MCF 10A (cell line): ENCODE data around the gene PAMR1. TPM values are rescaled to one million over a fixed set of nuclear protein-coding genes. Genes with fewer than 3 reads are reported as not detected.

ENCODE experiments used
- BruUV-seq: library from RNA; stranded (reverse); fragments of 400-500 nt; replicated peaks from 2 replicates; lab custom pipeline; 2021; lab: Mats Ljungman, UMichigan
- CTCF ChIA-PET: fragments of 300-600 bp; sonication (Branson Sonifier 250); formaldehyde crosslinking; extraction: SDS; loops from one replicate; lab custom pipeline; 2021; ENCODE audit warnings: antibody characterized with exemption, inconsistent platforms; lab: Yijun Ruan, JAX
- POLR2A ChIA-PET: fragments of 300-600, 350-650 bp; sonication (Branson Sonifier 250); formaldehyde crosslinking; extraction: SDS; loops from one replicate; lab custom pipeline; 2020; ENCODE audit warnings: antibody characterized with exemption, inconsistent platforms; lab: Yijun Ruan, JAX
- DNase-seq: peaks from one replicate; pipeline ENCODE4 v3.0.0-alpha.2; 2018; ENCODE audit not compliant: unreplicated experiment
- H3K27ac Mint-ChIP-seq: one replicate; pipeline ENCODE4 v1.8.0; 2022; ENCODE audit warnings: mild to moderate bottlenecking, low read depth, mixed read lengths; ENCODE audit not compliant: unreplicated experiment
- H3K27me3 Mint-ChIP-seq: one replicate; pipeline ENCODE4 v1.8.0; 2022; ENCODE audit warnings: mixed read lengths; ENCODE audit not compliant: insufficient read depth, unreplicated experiment
- H3K36me3 Mint-ChIP-seq: one replicate; pipeline ENCODE4 v1.8.0; 2022; ENCODE audit warnings: mild to moderate bottlenecking, moderate library complexity, mixed read lengths; ENCODE audit not compliant: insufficient read depth, unreplicated experiment
- H3K4me1 Mint-ChIP-seq: one replicate; pipeline ENCODE4 v1.8.0; 2022; ENCODE audit warnings: mixed read lengths; ENCODE audit not compliant: insufficient read depth, unreplicated experiment
- H3K4me3 Mint-ChIP-seq: one replicate; pipeline ENCODE4 v1.8.0; 2022; ENCODE audit warnings: mild to moderate bottlenecking, moderate library complexity, mixed read lengths; ENCODE audit not compliant: unreplicated experiment
- H3K9me3 Mint-ChIP-seq: one replicate; pipeline ENCODE4 v1.8.0; 2022; ENCODE audit warnings: mixed read lengths; ENCODE audit not compliant: unreplicated experiment
- CTCF ChIP-seq: fragments of 200-600 bp; IDR thresholded peaks from one replicate; pipeline ENCODE4 v1.8.0; 2022; ENCODE audit warnings: antibody characterized with exemption, mild to moderate bottlenecking; ENCODE audit not compliant: unreplicated experiment
- intact Hi-C: fragments of 100-400 bp; cut with micrococcal nuclease; formaldehyde crosslinking; loops from 2 replicates; pipeline ENCODE4 v1.14.1; 2022
- total RNA-seq: library from RNA; stranded (reverse); gene quantifications from 2 replicates; pipeline ENCODE4 v1.2.3, GENCODE V29; 2022

PAMR1 gene
- total RNA-seq, 1 experiment from 2014 or later = 0.51 TPM

- BruUV-seq = no TSS peak
- no peaks in the 10 kb centered on the region for H3K27me3 Mint-ChIP-seq
- intact Hi-C loops = loop anchor here (5.0 kb wide), 2 partner anchors 803 to 1023 kb away; no protein-coding TSS in a partner anchor
Observed at GRCh38 chr11:35389897-35390465, 135.4 kb downstream of the PAMR1 start.

GRCh38 chr11:35389112-35389511 is 136.3 kb downstream of the PAMR1 start:
- POLR2A ChIA-PET = interaction anchor here (1.3 to 2.2 kb wide), 2 partner anchors 14 to 128 kb away, joined by 4 to 10 read pairs; no protein-coding TSS in a partner anchor

More at GRCh38 chr11:35389897-35390465, 135.4 kb downstream of the PAMR1 start:
- Mint-ChIP-seq H3K4me1 (peaks cover 15% of the 10 kb centered on the region), H3K27ac (no peak overlapping the region), H3K4me3 (no peak overlapping the region), H3K36me3 (no peaks in the 10 kb centered on the region), H3K9me3 (no peaks in the 10 kb centered on the region)
- ChIA-PET CTCF (interaction anchor here (0.5 to 8.3 kb wide), 10 partner anchors 26 to 465 kb away, joined by 3 to 98 read pairs (median 4); no protein-coding TSS in a partner anchor), POLR2A (interaction anchor here (0.6 to 2.7 kb wide), 8 partner anchors 15 to 804 kb away, joined by 3 to 13 read pairs (median 4); partner anchors contain the start of genes APIP and PDHX)
- DNase-seq = no peak
- TF ChIP-seq CTCF = no peak

GRCh38 chr11:35388061-35388460 is 137.4 kb downstream of the PAMR1 start:
- CTCF ChIA-PET = interaction anchor here (0.6 to 8.3 kb wide), 41 partner anchors 8 to 886 kb away, joined by 3 to 98 read pairs (median 4); no protein-coding TSS in a partner anchor
- no peaks in the 10 kb centered on the region for H3K27me3 Mint-ChIP-seq
- POLR2A ChIA-PET = interaction anchor here (0.6 to 2.2 kb wide), 8 partner anchors 24 to 705 kb away, joined by 3 to 10 read pairs (median 3); partner anchors contain the start of gene CD44

More at GRCh38 chr11:35389112-35389511, 136.3 kb downstream of the PAMR1 start:
- no TSS peak for BruUV-seq
- peaks cover 15% of the 10 kb centered on the region for H3K4me1 Mint-ChIP-seq
- DNase-seq = no peak
- no peaks in the 10 kb centered on the region for H3K9me3 Mint-ChIP-seq
- CTCF ChIA-PET = interaction anchor here (0.5 to 8.3 kb wide), 13 partner anchors 25 to 498 kb away, joined by 3 to 98 read pairs (median 3); no protein-coding TSS in a partner anchor
- no peak overlapping the region for H3K4me3 Mint-ChIP-seq
- H3K27me3 Mint-ChIP-seq = no peaks in the 10 kb centered on the region
- H3K36me3 Mint-ChIP-seq = no peaks in the 10 kb centered on the region
- no peak overlapping the region for H3K27ac Mint-ChIP-seq
- no peak for TF ChIP-seq CTCF
- intact Hi-C loops = no loop called here

More at GRCh38 chr11:35388061-35388460, 137.4 kb downstream of the PAMR1 start:
- Mint-ChIP-seq H3K27ac (peak overlapping the region; percentile 61), H3K36me3 (no peaks in the 10 kb centered on the region), H3K4me3 (no peak overlapping the region), H3K9me3 (no peaks in the 10 kb centered on the region), H3K4me1 (peaks cover 15% of the 10 kb centered on the region)
- DNase-seq = no peak
- no TSS peak for BruUV-seq
- intact Hi-C loops = no loop called here
- no peak for TF ChIP-seq CTCF
